Transverse colon (tissue), 4 donors: Measurements from ENCODE around the gene TOPORS. TPM values are rescaled to one million over a fixed set of nuclear protein-coding genes. Genes with fewer than 3 reads are reported as not detected.

Experiments
- DNase-seq: peaks from one replicate; pipeline ENCODE4 v3.0.0-alpha.2; 2019
- H3K27ac ChIP-seq, 4 donors: fragments of 200-600 bp; sonication (generic); 2 replicates each; pipeline ENCODE4 v1.5.1; 2016 to 2018; ENCODE audit warnings: inconsistent platforms in 4 of 4
- H3K27me3 ChIP-seq: fragments of 200-600 bp; sonication (generic); 2 replicates; pipeline ENCODE4 v1.5.1; 2017; ENCODE audit warnings: inconsistent platforms
- H3K36me3 ChIP-seq, 4 donors: fragments of 200-600 bp; sonication (generic); 2 replicates each; pipeline ENCODE4 v1.5.1; 2017 to 2019; ENCODE audit warnings: inconsistent platforms in 4 of 4
- H3K4me1 ChIP-seq, 4 donors: fragments of 200-600 bp; sonication (generic); 2 replicates each; pipeline ENCODE4 v1.5.1; 2017 to 2020; ENCODE audit warnings: inconsistent platforms in 4 of 4
- H3K4me3 ChIP-seq, 4 donors: fragments of 200-600 bp; sonication (generic); 1 replicate in 1 of 4; 2 replicates in 3 of 4; pipeline versions ENCODE4 v1.5.1 to v1.6.1; 2017 to 2019; ENCODE audit warnings: inconsistent platforms in 4 of 4
- H3K9me3 ChIP-seq, 2 donors: fragments of 200-600 bp; sonication (generic); 2 replicates each; pipeline ENCODE4 v1.5.1; 2017 to 2019; ENCODE audit warnings: inconsistent platforms in 2 of 2
- CTCF ChIP-seq, 5 experiments: fragments of 200-600 bp in 3 of 5; fragments of 450-650 bp in 2 of 5; sonication (generic) in 3 of 5; IDR thresholded peaks; 1 replicate in 2 of 5; 2 replicates in 3 of 5; pipeline ENCODE4 v1.5.1; 2016 to 2017; ENCODE audit warnings: antibody characterized with exemption in 5 of 5, inconsistent platforms in 3 of 5, mild to moderate bottlenecking in 2 of 5, moderate library complexity in 1 of 5
- EP300 ChIP-seq: sonication (generic); formaldehyde crosslinking; IDR thresholded peaks from one replicate; pipeline ENCODE4 v1.6.1; 2017; ENCODE audit warnings: antibody characterized with exemption, low read depth
- POLR2A ChIP-seq: fragments of 450-650 bp; IDR thresholded peaks from one replicate; pipeline ENCODE4 v1.6.1; 2016; ENCODE audit warnings: antibody characterized with exemption, mild to moderate bottlenecking, moderate library complexity
- POLR2AphosphoS5 ChIP-seq, 3 donors: sonication (generic); formaldehyde crosslinking; IDR thresholded peaks; one replicate each; pipeline ENCODE4 v1.6.1; 2016; ENCODE audit warnings: antibody characterized with exemption in 3 of 3
- WGBS, 2 donors: methylation state at CpG; one replicate each; pipeline ENCODE4 v1.1.5; 2018; ENCODE audit warnings: low coverage in 1 of 2; 5-methylcytosine and 5-hydroxymethylcytosine counted together
- in situ Hi-C, 4 donors: fragments of 200-750 bp; cut with MboI; loops; one replicate each; pipeline versions ENCODE4 v1.15.0 to v1.15.1; 2017; ENCODE audit warnings: low sequenced_read_pairs in 3 of 4, low pct_ligation_motif_present in 1 of 4, low pct_unique_long_range_greater_than_20kb in 1 of 4
- intact Hi-C: fragments of 100-400 bp; cut with DNase I; formaldehyde crosslinking; loops from one replicate; pipeline ENCODE4 v1.15.1; 2023; ENCODE audit warnings: low total_unique reads
- total RNA-seq, 4 donors: library from RNA; depleted of rRNA; stranded (reverse); fragments of >200 nt; gene quantifications; one replicate each; pipeline ENCODE4 v1.1.0, GENCODE V29; 2016

The TOPORS gene
- total RNA-seq, 4 donors from 2014 or later, result 14.5 to 26.5 (median 18.4) TPM

GRCh38 chr9:32572900-32573523 lies 20.6 kb upstream of the TOPORS start, which contains the start of gene NDUFB6:
NDUFB6 (minus strand) TSS chr9:32573159; CDS start chr9:32573060, 99 bp downstream.
- intact Hi-C loops, result loop anchor here (2.0 kb wide), 1 partner anchor 188 kb away; the partner anchor contains the start of gene ACO1
- WGBS, 2 donors, result 0% methylated on average over 4 to 31 of the region's 36 CpGs
- TF ChIP-seq CTCF (IDR thresholded peaks at IDR 0.05) (no peak), POLR2A (peak; percentile 92), EP300 (no peak), POLR2AphosphoS5 (IDR thresholded peaks at IDR 0.05) (peak; percentile 92 to 98 (median 97))
- peak within 1 kb of the TSS; percentile 93 to 96 (median 95) for H3K27ac ChIP-seq
- H3K4me1 ChIP-seq, result peaks cover 6 to 18% (median 17%) of the 10 kb centered on the region in 4 donors
- peak; percentile 97 for DNase-seq
- peak within 1 kb of the TSS; percentile 61 to 93 (median 80) for H3K4me3 ChIP-seq
- no peaks in the 10 kb centered on the region for H3K27me3 ChIP-seq
- in situ Hi-C loops, result loop anchor here in 1 of 4 donors (10.0 kb wide), 1 partner anchor 188 kb away; the partner anchor contains the start of gene ACO1
- peaks cover 0 to 2% (median 0%) of the 10 kb centered on the region in 4 donors for H3K36me3 ChIP-seq
- H3K9me3 ChIP-seq, result no peaks in the 10 kb centered on the region

GRCh38 chr9:32571969-32572899 lies 19.8 kb upstream of the TOPORS start:
- DNase-seq, result peak; percentile 75
- no peaks in the 10 kb centered on the region for H3K9me3 ChIP-seq
- no peak for TF ChIP-seq POLR2AphosphoS5 (IDR thresholded peaks at IDR 0.05)
- TF ChIP-seq CTCF (IDR thresholded peaks at IDR 0.05), result peak; percentile 61 to 85 (median 68)
- TF ChIP-seq POLR2A, result no peak
- H3K27me3 ChIP-seq, result no peaks in the 10 kb centered on the region
- intact Hi-C loops (loop anchor here (2.0 kb wide), 1 partner anchor 187 kb away; the partner anchor contains the start of gene ACO1), in situ Hi-C loops (loop anchor here in 1 of 4 donors (10.0 kb wide), 1 partner anchor 187 kb away; the partner anchor contains the start of gene ACO1)
- WGBS, 2 donors, result 1% methylated on average over 5 to 17 of the region's 17 CpGs
- peak overlapping the region; percentile 61 to 93 (median 80) for H3K4me3 ChIP-seq
- peak overlapping the region; percentile 93 to 96 (median 95) for H3K27ac ChIP-seq
- peaks cover 6 to 18% (median 17%) of the 10 kb centered on the region in 4 donors for H3K4me1 ChIP-seq
- peaks cover 0 to 6% (median 3%) of the 10 kb centered on the region in 4 donors for H3K36me3 ChIP-seq

GRCh38 chr9:32570262-32570661 lies 17.9 kb upstream of the TOPORS start:
- in situ Hi-C loops, result loop anchor here in 1 of 4 donors (10.0 kb wide), 1 partner anchor 185 kb away; the partner anchor contains the start of gene ACO1
- H3K27ac ChIP-seq, result no peak overlapping the region
- H3K36me3 ChIP-seq, result peaks cover 0 to 16% (median 6%) of the 10 kb centered on the region in 4 donors
- H3K4me1 ChIP-seq, result peaks cover 6 to 18% (median 17%) of the 10 kb centered on the region in 4 donors
- no peak for TF ChIP-seq POLR2A
- TF ChIP-seq EP300, result no peak
- no peak for TF ChIP-seq POLR2AphosphoS5 (IDR thresholded peaks at IDR 0.05)
- TF ChIP-seq CTCF (IDR thresholded peaks at IDR 0.05), result no peak
- WGBS, 2 donors, result 93 to 100% methylated on average over 4 of the region's 4 CpGs
- H3K4me3 ChIP-seq, result no peak overlapping the region
- H3K27me3 ChIP-seq, result no peaks in the 10 kb centered on the region
- no peak for DNase-seq
- H3K9me3 ChIP-seq, result no peaks in the 10 kb centered on the region
- intact Hi-C loops, result no loop called here

GRCh38 chr9:32566770-32567169 lies 14.4 kb upstream of the TOPORS start:
- H3K4me3 ChIP-seq, result no peak overlapping the region
- in situ Hi-C loops (no loop called here), intact Hi-C loops (no loop called here)
- peaks cover 0 to 20% (median 8%) of the 10 kb centered on the region in 4 donors for H3K36me3 ChIP-seq
- no peak overlapping the region for H3K27ac ChIP-seq
- TF ChIP-seq POLR2AphosphoS5 (IDR thresholded peaks at IDR 0.05) (no peak), EP300 (no peak), CTCF (IDR thresholded peaks at IDR 0.05) (no peak)
- no peak for DNase-seq
- peaks cover 6 to 9% (median 7%) of the 10 kb centered on the region in 4 donors for H3K4me1 ChIP-seq
- 96% methylated on average over 26 of the region's 26 CpGs; no CpG with 5 or more reads in 1 of the 2 donors for WGBS, 2 donors
- H3K27me3 ChIP-seq, result no peaks in the 10 kb centered on the region
- H3K9me3 ChIP-seq, result no peaks in the 10 kb centered on the region
